DOHH2 (cell line): ENCODE results near the gene COBLL1.

Source experiments
- H3F3A ChIP-seq: fragments of 200-600 bp; sonication (generic), shearing (Covaris generic); 2 replicates; pipeline ENCODE4 v1.6.0; 2016; ENCODE audit warnings: antibody characterized with exemption, mild to moderate bottlenecking; ENCODE audit not compliant: control insufficient read depth, insufficient read depth
- H3K27ac ChIP-seq: fragments of 200-600 bp; sonication (generic); 2 replicates; pipeline ENCODE4 v1.5.1; 2014; ENCODE audit warnings: low read depth, mild to moderate bottlenecking, low read length, moderate library complexity
- H3K27me3 ChIP-seq: fragments of 200-600 bp; sonication (generic); 2 replicates; pipeline ENCODE4 v1.6.1; 2014; ENCODE audit warnings: mild to moderate bottlenecking, low read length, mixed read lengths; ENCODE audit not compliant: control insufficient read depth
- H3K36me3 ChIP-seq: fragments of 200-600 bp; sonication (generic); 2 replicates; pipeline ENCODE4 v1.6.1; 2014; ENCODE audit warnings: mild to moderate bottlenecking, low read length, moderate library complexity, mixed read lengths; ENCODE audit not compliant: control insufficient read depth
- H3K4me1 ChIP-seq: fragments of 200-600 bp; sonication (generic); 2 replicates; pipeline ENCODE4 v1.6.1; 2014; ENCODE audit warnings: mild to moderate bottlenecking, low read length, mixed read lengths; ENCODE audit not compliant: control insufficient read depth
- H3K4me2 ChIP-seq: fragments of 200-600 bp; sonication (generic); 2 replicates; pipeline ENCODE4 v1.6.0; 2014; ENCODE audit warnings: mild to moderate bottlenecking, low read length, moderate library complexity
- H3K4me3 ChIP-seq: fragments of 200-600 bp; sonication (generic); 2 replicates; pipeline ENCODE4 v1.5.1; 2014; ENCODE audit warnings: mild to moderate bottlenecking, low read length, mixed read lengths
- H3K79me2 ChIP-seq: fragments of 200-600 bp; sonication (generic); 2 replicates; pipeline ENCODE4 v1.6.1; 2014; ENCODE audit warnings: mild to moderate bottlenecking, low read length, mixed read lengths; ENCODE audit not compliant: control insufficient read depth
- H3K9me2 ChIP-seq: fragments of 200-600 bp; sonication (generic); replicated peaks from 2 replicates; pipeline ENCODE4 v1.6.1; 2014; ENCODE audit warnings: mild to moderate bottlenecking, low read length, mixed read lengths; ENCODE audit not compliant: control insufficient read depth
- H3K9me3 ChIP-seq: fragments of 200-600 bp; sonication (generic); 2 replicates; pipeline ENCODE4 v1.6.1; 2014; ENCODE audit warnings: antibody characterized with exemption, low read length, mixed read lengths; ENCODE audit not compliant: control insufficient read depth, insufficient read depth
- H4K20me1 ChIP-seq: fragments of 200-600 bp; sonication (generic); 2 replicates; pipeline ENCODE4 v1.6.0; 2014; ENCODE audit warnings: low read depth, mild to moderate bottlenecking, antibody characterized with exemption, low read length, moderate library complexity; ENCODE audit not compliant: control insufficient read depth, insufficient read depth
- CTCF ChIP-seq: fragments of 200-600 bp; sonication (generic); IDR thresholded peaks from one replicate; pipeline ENCODE4 v1.5.1; 2014; ENCODE audit warnings: antibody characterized with exemption, mild to moderate bottlenecking, low read depth, low read length; ENCODE audit not compliant: poor library complexity, severe bottlenecking
- EZH2phosphoT487 ChIP-seq: fragments of 200-600 bp; sonication (generic); IDR thresholded peaks from 2 replicates; pipeline ENCODE4 v1.6.1; 2017; ENCODE audit warnings: borderline replicate concordance, mild to moderate bottlenecking, antibody characterized with exemption, low read length, moderate library complexity, mixed read lengths

Gene COBLL1

GRCh38 chr2:164849506-164849905 lies 7.9 kb upstream of the COBLL1 start:
- no peaks in the 10 kb centered on the region for H3K79me2 ChIP-seq
- H3K9me2 ChIP-seq = no peaks in the 10 kb centered on the region
- no peaks in the 10 kb centered on the region for H3K36me3 ChIP-seq
- no peak overlapping the region for H3K27ac ChIP-seq
- no peaks in the 10 kb centered on the region for H4K20me1 ChIP-seq
- no peaks in the 10 kb centered on the region for H3F3A ChIP-seq
- H3K4me1 ChIP-seq = no peaks in the 10 kb centered on the region
- TF ChIP-seq EZH2phosphoT487 = no peak
- no peak for TF ChIP-seq CTCF
- 0 out of 2 replicates have a peak, but pooled peaks cover 3% of the 10 kb centered on the region for H3K27me3 ChIP-seq
- no peaks in the 10 kb centered on the region for H3K9me3 ChIP-seq
- H3K4me2 ChIP-seq = no peak overlapping the region
- no peak overlapping the region for H3K4me3 ChIP-seq

GRCh38 chr2:164847981-164848741 lies 6.5 kb upstream of the COBLL1 start:
- no peak overlapping the region for H3K4me2 ChIP-seq
- H3K79me2 ChIP-seq = no peaks in the 10 kb centered on the region
- H4K20me1 ChIP-seq = no peaks in the 10 kb centered on the region
- H3K4me1 ChIP-seq = peaks cover 3% of the 10 kb centered on the region; the same call in 1 of the 2 replicates
- 0 out of 2 replicates have a peak, but pooled peaks cover under 1% of the 10 kb centered on the region for H3F3A ChIP-seq
- no peak overlapping the region for H3K4me3 ChIP-seq
- TF ChIP-seq CTCF = no peak
- no peak for TF ChIP-seq EZH2phosphoT487
- no peaks in the 10 kb centered on the region for H3K9me2 ChIP-seq
- no peak overlapping the region for H3K27ac ChIP-seq
- H3K36me3 ChIP-seq = no peaks in the 10 kb centered on the region
- H3K9me3 ChIP-seq = no peaks in the 10 kb centered on the region
- H3K27me3 ChIP-seq = 0 out of 2 replicates have a peak, but pooled peaks cover 3% of the 10 kb centered on the region

GRCh38 chr2:164847291-164847690 lies 5.7 kb upstream of the COBLL1 start:
- H3K27ac ChIP-seq = no peak overlapping the region
- no peaks in the 10 kb centered on the region for H3K9me3 ChIP-seq
- H3F3A ChIP-seq = 0 out of 2 replicates have a peak, but pooled peaks cover 3% of the 10 kb centered on the region
- 0 out of 2 replicates have a peak, but pooled peaks cover 3% of the 10 kb centered on the region for H3K27me3 ChIP-seq
- H4K20me1 ChIP-seq = no peaks in the 10 kb centered on the region
- H3K9me2 ChIP-seq = no peaks in the 10 kb centered on the region
- H3K79me2 ChIP-seq = no peaks in the 10 kb centered on the region
- no peak overlapping the region for H3K4me2 ChIP-seq
- H3K4me3 ChIP-seq = no peak overlapping the region
- no peaks in the 10 kb centered on the region for H3K36me3 ChIP-seq
- peaks cover 6% of the 10 kb centered on the region for H3K4me1 ChIP-seq
- TF ChIP-seq CTCF (no peak), EZH2phosphoT487 (no peak)
